Mammary epithelial cell (primary cell): Measurements from ENCODE around the gene TXNDC5.

Experiments
- EZH2 ChIP-seq: IDR thresholded peaks from 2 replicates; pipeline ENCODE4 v1.6.1; 2012; ENCODE audit warnings: low read length, inconsistent platforms, borderline replicate concordance
- TF ChIP-seq, protein P1 (sequence below), 2 donors: IDR thresholded peaks in 1 of 2; conservative IDR thresholded peaks in 1 of 2; 2 replicates each; pipeline ENCODE4 v1.5.1; 2011 to 2012; ENCODE audit warnings: inconsistent platforms in 2 of 2, low read length in 2 of 2, mild to moderate bottlenecking in 2 of 2, control low read depth in 1 of 2, low read depth in 1 of 2; ENCODE audit not compliant: insufficient read depth in 1 of 2; ENCODE audit errors: extremely low read depth in 1 of 2

DNA sequence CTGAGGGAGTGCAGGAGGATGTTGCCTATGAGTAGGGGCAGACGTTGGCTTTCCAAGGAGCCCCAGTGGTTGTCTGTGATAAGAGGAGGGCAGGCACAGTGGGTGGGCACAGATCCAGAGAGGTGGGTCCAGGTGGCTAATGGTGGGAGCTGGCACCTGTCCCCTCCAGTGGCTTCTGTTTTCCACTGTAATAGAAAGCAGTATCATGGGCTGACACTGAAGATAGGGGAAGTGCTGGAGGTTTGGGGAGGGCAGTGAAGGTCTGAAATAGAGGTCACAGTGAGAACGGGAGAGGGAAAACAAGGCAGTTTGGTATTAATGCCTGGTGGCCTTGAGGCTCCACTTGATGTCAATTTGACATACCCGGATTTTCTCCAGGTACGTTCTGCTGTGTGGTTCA, 10.5 kb upstream of the TXNDC5 start:
- TF ChIP-seq, protein P1, sequence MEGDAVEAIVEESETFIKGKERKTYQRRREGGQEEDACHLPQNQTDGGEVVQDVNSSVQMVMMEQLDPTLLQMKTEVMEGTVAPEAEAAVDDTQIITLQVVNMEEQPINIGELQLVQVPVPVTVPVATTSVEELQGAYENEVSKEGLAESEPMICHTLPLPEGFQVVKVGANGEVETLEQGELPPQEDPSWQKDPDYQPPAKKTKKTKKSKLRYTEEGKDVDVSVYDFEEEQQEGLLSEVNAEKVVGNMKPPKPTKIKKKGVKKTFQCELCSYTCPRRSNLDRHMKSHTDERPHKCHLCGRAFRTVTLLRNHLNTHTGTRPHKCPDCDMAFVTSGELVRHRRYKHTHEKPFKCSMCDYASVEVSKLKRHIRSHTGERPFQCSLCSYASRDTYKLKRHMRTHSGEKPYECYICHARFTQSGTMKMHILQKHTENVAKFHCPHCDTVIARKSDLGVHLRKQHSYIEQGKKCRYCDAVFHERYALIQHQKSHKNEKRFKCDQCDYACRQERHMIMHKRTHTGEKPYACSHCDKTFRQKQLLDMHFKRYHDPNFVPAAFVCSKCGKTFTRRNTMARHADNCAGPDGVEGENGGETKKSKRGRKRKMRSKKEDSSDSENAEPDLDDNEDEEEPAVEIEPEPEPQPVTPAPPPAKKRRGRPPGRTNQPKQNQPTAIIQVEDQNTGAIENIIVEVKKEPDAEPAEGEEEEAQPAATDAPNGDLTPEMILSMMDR (conservative IDR thresholded peaks at IDR 0.05 in 1 of 2, IDR thresholded peaks at IDR 0.05 in 1 of 2; ENCODE audit: extremely low read depth in 1 of 2, insufficient read depth in 1 of 2, low read depth in 1 of 2, low read length in 2 of 2) = no peak
- TF ChIP-seq EZH2 = no peak
